Measurements from ENCODE around the gene OXA1L.
"Not testable (repeated sequence)": the region's sequence is repeated elsewhere in the genome, so short reads cannot be mapped to it uniquely, and the experiment has no call there.

The OXA1L gene

GRCh38 chr14:22802860-22803686, 36.6 kb downstream of the OXA1L start:
- DNase-seq = no peak

- no peak for DNase-seq
Measured at GRCh38 chr14:22803687-22803974, 37.1 kb downstream of the OXA1L start.

GRCh38 chr14:22805235-22805634, 38.7 kb downstream of the OXA1L start:
- not testable (repeated sequence) for DNase-seq

- no peak for DNase-seq
Measured at GRCh38 chr14:22807432-22808087, 41.1 kb downstream of the OXA1L start.

GRCh38 chr14:22808388-22809209, 42.1 kb downstream of the OXA1L start:
- DNase-seq = no peak

GRCh38 chr14:22811722-22812121, 45.2 kb downstream of the OXA1L start:
- no peak for DNase-seq

- no peak for DNase-seq
Measured at GRCh38 chr14:22812744-22813143, 46.3 kb downstream of the OXA1L start.

- no peak for DNase-seq
Measured at GRCh38 chr14:22813145-22813544, 46.7 kb downstream of the OXA1L start.

- no peak for DNase-seq
Measured at GRCh38 chr14:22814373-22814772, 47.9 kb downstream of the OXA1L start.

- DNase-seq = no peak
Measured at GRCh38 chr14:22814941-22815713, 48.6 kb downstream of the OXA1L start, which contains the start of gene SLC7A7. TSS of gene SLC7A7 (minus strand) at chr14:22815435. CDS start at chr14:22813398, 2,037 bp downstream.

- DNase-seq = no peak
Measured at GRCh38 chr14:22819151-22819988, 52.9 kb downstream of the OXA1L start.

- DNase-seq = no peak
Measured at GRCh38 chr14:22820731-22821130, 54.2 kb downstream of the OXA1L start.

- DNase-seq = no peak
Measured at GRCh38 chr14:22821193-22822015, 54.9 kb downstream of the OXA1L start.

GRCh38 chr14:22822016-22822570, 55.6 kb downstream of the OXA1L start:
- no peak for DNase-seq

All from NCI-H1694 treated with DMSO at 0.1 percent for 48 hours (cell line).